C4-2B (cell line): Measurements from ENCODE around the gene RSPH10B2.
"Not testable (repeated sequence)": the region's sequence is repeated elsewhere in the genome, so short reads cannot be mapped to it uniquely, and the experiment has no call there.

Source experiments
- H3K27ac ChIP-seq: fragments of 450-650 bp; 2 replicates; pipeline ENCODE4 v1.5.1; 2017
- ZFX ChIP-seq: fragments of 450-650 bp; IDR thresholded peaks from 2 replicates; pipeline ENCODE4 v1.6.1; 2017
- TF ChIP-seq, protein P1 (sequence below): fragments of 450-650 bp; conservative IDR thresholded peaks from 2 replicates; pipeline ENCODE4 v1.5.1; 2017; ENCODE audit warnings: mild to moderate bottlenecking

Gene RSPH10B2

DNA sequence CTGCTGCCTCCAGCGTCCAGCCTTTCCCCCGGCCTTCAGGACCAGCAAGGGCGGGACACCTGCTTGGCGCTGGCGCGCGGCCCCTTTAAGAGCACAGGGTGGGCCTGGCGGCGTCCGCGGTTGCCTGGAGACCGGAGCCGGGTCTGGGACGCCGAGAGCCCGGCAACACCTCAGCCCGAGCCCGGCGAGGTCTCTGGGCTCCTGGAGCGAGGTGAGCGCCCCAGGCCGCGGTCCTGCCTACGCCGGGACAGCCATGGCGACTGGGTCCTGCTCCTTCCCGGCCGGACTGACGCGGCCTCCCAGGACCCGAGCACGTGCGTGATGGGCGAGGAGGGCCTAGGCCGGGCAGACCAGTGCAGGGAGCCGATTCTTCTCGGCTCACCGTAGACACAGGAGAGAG, at the start of gene RSPH10B2:
Gene RSPH10B2 (plus strand): TSS at position 140 of the 400 bp plus-strand sequence. CDS start 3,575 bp downstream, outside the sequence.
- H3K27ac ChIP-seq, result not testable (repeated sequence)

DNA sequence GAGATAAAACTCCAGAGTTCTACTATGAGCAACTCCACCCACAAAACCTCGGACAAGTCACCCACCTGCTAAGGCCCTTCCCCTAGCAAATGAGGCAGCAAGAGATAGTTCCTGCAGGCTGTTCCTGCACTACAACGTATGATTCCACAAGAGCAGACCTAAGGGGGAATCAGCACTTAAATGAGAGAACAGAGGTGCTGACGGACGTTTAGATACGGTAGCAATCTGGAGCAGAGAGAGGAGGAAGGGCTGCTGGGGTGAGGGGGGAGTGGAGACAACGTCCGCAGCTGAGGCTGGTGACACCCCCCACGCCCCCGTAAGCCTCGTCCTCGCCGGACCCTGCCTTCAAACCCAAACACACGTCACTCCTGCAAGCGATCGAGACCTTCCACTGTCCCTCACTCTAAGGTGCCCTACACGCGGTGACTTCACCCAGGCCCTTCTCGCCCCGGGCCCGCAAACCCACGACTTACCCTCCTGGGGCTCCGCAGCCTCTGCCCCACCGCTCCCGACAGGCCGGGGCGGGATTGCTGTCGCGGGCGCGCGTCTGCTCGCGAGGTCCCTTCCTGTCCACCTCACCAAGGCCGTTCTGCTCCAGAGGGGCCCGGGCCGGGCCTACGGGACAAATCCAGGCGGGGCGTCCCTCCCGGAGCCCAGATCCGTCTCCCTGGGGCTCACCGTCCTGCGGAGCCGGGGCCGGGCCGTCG, 47.8 kb upstream of the RSPH10B2 start:
- H3K27ac ChIP-seq, result peak overlapping the region; percentile 94
- TF ChIP-seq, protein P1, sequence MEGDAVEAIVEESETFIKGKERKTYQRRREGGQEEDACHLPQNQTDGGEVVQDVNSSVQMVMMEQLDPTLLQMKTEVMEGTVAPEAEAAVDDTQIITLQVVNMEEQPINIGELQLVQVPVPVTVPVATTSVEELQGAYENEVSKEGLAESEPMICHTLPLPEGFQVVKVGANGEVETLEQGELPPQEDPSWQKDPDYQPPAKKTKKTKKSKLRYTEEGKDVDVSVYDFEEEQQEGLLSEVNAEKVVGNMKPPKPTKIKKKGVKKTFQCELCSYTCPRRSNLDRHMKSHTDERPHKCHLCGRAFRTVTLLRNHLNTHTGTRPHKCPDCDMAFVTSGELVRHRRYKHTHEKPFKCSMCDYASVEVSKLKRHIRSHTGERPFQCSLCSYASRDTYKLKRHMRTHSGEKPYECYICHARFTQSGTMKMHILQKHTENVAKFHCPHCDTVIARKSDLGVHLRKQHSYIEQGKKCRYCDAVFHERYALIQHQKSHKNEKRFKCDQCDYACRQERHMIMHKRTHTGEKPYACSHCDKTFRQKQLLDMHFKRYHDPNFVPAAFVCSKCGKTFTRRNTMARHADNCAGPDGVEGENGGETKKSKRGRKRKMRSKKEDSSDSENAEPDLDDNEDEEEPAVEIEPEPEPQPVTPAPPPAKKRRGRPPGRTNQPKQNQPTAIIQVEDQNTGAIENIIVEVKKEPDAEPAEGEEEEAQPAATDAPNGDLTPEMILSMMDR, result no peak
- TF ChIP-seq ZFX, result no peak

DNA sequence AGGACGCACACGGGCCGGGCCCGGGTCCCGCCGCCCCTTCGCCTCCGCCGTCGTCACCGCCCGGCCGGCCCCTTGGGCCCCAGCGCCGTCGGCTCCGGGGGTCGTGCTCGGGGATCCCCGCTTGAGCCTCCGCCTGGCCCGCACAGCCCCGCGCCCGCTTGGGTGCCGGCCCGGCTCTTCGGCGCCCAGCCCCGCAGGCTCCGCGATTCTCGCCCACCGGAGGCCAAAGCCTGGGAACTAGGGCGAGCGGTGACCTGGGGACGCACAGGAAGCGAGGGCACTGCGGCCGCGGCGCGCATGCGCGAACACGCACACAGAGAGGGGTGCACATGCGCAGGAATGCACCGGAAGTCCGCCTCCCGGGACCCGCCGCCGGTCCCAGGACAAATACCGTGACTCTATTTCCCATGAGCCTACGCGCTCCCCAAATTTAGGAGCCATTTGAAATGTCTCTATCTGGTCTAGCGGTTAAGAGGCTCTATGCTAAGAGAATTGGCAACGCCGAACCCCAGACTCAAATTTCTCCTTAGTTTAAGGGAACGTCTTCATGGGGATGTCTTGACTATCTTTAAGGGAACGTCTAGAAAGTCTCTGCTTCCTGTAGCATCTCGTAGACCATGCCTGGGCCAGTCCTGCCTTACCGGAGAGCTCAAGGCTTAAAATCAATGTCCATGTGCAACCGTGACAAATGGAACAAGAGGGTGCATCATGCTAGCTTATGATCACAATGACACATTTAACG, 47.1 kb upstream of the RSPH10B2 start, which contains the start of gene ZNF12:
Gene ZNF12 (minus strand): TSS at position 282 of the 742 bp plus-strand sequence. CDS start 1,774 bp downstream, outside the sequence.
- H3K27ac ChIP-seq, result peak within 1 kb of the TSS; percentile 94
- TF ChIP-seq ZFX, result peak; percentile 97
- TF ChIP-seq, protein P1, result no peak

DNA sequence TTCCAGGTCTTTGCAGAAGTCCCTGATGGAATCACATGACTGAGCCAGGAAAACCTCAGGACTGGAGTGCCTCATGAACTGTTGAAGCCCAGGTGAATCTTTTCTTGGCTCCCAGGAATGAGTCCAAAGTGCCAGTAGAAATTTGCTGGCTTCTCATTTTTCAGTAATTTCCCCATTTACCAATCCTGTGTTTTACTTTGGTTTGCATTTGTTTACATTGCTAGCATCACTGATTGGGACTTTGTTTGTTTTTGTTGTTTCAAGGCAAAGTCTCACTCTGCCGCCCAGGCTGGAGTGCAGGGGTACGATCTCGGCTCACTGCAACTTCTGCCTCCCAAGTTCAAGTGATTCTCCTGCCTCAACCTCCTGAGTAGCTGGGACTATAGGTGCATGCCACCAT, 45.6 kb upstream of the RSPH10B2 start:
- no peak for TF ChIP-seq ZFX
- TF ChIP-seq, protein P1, result no peak
- no peak overlapping the region for H3K27ac ChIP-seq

DNA sequence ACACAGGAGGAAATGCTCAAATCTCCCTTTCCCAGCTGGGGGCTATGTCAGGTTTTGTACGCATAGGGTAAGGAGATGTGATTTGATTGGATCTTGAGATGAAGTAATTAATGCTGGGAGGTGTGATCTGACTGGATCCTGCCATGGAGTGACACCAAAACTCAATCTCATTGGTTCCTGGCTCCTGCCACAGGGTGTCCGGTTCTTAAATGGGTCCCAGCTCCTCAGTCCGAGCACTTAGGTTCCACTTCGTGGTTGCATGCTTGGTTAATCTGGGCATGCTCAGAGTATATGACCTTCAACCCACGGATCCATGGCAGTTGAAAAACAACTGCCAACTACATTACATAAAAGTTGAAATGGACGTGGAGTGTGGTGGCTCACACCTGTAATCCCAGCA, 44.1 kb upstream of the RSPH10B2 start:
- H3K27ac ChIP-seq, result no peak overlapping the region
- no peak for TF ChIP-seq ZFX
- TF ChIP-seq, protein P1, result no peak

DNA sequence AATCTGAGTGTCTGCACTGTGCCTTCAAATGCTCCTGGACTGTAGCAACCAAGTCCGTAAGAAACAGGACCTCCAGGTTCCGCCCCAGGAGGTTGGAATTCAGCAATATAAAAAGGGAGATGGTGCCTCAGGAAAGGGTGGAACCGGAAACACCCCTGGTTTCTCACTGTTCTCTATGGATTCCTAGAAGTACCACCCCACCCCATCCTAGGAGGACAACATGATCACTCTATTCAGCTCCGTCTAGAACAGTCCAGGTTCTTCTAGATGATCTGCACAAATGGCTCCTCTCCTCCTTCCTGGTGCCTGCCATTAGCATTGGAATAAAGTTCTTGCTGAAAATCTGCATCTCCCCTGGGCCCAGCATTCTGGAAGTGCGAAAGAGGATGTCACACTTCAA, 39.5 kb upstream of the RSPH10B2 start:
- no peak for TF ChIP-seq ZFX
- TF ChIP-seq, protein P1, result no peak
- no peak overlapping the region for H3K27ac ChIP-seq

DNA sequence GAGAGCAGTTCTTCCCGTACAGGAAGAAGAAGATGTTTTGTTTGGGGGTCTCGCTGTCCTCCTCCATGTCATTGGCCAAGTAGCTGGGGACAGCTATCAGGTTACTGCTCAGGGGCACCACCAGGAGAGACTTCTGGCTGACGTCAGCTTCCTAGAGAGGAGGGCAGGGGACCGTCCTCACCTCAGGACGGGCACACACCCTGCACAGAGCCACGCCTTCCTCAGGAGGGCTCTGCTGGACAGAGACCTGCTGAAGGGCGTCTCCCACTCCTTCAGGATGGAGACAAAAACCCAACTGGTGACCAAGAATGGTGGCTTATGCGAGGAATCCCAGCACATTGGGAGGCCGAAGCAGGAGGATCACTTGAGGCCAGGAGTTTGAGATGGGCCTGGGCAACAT, 38.0 kb upstream of the RSPH10B2 start:
- H3K27ac ChIP-seq, result not testable (repeated sequence)

DNA sequence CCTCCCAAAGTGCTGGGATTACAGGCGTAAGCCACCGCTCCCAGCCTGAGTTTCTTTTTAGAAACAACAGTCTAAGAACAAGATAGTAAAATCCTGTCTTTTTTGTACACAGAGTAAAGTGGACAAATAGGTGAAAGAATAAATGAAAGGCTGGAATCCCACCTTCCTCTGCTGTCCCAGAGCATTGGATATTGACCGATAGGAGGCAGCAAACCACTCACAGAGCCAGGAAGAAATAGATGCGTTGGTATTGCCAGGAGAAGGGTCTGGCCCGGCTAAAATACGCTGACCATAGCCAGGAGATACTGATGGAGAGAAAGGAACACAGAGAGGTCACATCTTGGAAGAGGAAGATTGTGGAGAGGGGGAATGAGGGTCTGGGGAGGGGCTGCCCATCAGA, 35.8 kb upstream of the RSPH10B2 start:
- TF ChIP-seq, protein P1, result no peak; the same call in 1 of the 2 replicates
- TF ChIP-seq ZFX, result no peak
- no peak overlapping the region for H3K27ac ChIP-seq

DNA sequence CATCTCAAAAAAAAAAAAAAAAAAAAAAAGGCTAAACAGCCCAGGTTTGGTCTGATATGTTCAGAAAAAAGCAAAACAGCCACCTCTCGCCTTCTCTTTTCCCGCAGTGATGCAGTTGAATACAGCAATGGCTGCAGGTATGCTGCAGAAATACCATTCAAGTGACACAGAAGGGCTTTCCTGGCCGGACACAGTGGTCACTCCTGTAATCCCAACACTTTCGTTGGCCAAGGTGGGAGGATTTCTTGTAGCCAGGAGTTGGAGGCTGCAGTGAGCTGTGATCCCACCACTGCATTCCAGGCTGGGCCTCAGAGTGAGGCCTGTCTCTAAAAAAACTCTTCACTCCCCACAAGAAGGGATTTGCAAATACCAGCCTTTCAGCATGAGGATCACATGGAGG, 29.6 kb upstream of the RSPH10B2 start:
- not testable (repeated sequence) for H3K27ac ChIP-seq
